Activated effector memory CD4-positive, alpha-beta T cell treated with Interleukin-2 at 50 U/mL for 16 hours (primary cell): ENCODE results near the gene CXCL12.

Experiments used
- DNase-seq: peaks from one replicate; pipeline ENCODE4 v3.0.0-alpha.2; 2020

The CXCL12 gene

GRCh38 chr10:44398747-44399658, 14.1 kb upstream of the CXCL12 start:
- DNase-seq = no peak

- DNase-seq = no peak
Observed at GRCh38 chr10:44398271-44398670, 13.4 kb upstream of the CXCL12 start.

- no peak for DNase-seq
Observed at GRCh38 chr10:44397476-44398225, 12.8 kb upstream of the CXCL12 start.

- DNase-seq = no peak
Observed at GRCh38 chr10:44396671-44397191, 11.8 kb upstream of the CXCL12 start.

GRCh38 chr10:44395902-44396670, 11.2 kb upstream of the CXCL12 start:
- no peak for DNase-seq

- no peak for DNase-seq
Observed at GRCh38 chr10:44395396-44395795, 10.5 kb upstream of the CXCL12 start.

GRCh38 chr10:44394696-44395381, 9.9 kb upstream of the CXCL12 start:
- no peak for DNase-seq

- DNase-seq = no peak
Observed at GRCh38 chr10:44393834-44394547, 9.1 kb upstream of the CXCL12 start.

- DNase-seq = no peak
Observed at GRCh38 chr10:44393051-44393630, 8.2 kb upstream of the CXCL12 start.

GRCh38 chr10:44392420-44392819, 7.5 kb upstream of the CXCL12 start:
- DNase-seq = no peak

GRCh38 chr10:44391981-44392380, 7.1 kb upstream of the CXCL12 start:
- DNase-seq = no peak

GRCh38 chr10:44390585-44391072, 5.7 kb upstream of the CXCL12 start:
- DNase-seq = no peak

GRCh38 chr10:44389556-44389955, 4.7 kb upstream of the CXCL12 start:
- no peak for DNase-seq

GRCh38 chr10:44389150-44389549, 4.3 kb upstream of the CXCL12 start:
- no peak for DNase-seq

GRCh38 chr10:44388641-44389040, 3.7 kb upstream of the CXCL12 start:
- no peak for DNase-seq

- no peak for DNase-seq
Observed at GRCh38 chr10:44387853-44388251, 3.0 kb upstream of the CXCL12 start.

GRCh38 chr10:44386546-44387052, 1.7 kb upstream of the CXCL12 start:
- DNase-seq = no peak

GRCh38 chr10:44385696-44386441, 972 bp upstream of the CXCL12 start:
- DNase-seq = no peak

GRCh38 chr10:44384601-44385025, 284 bp downstream of the CXCL12 start:
- no peak for DNase-seq
